IMR-90 (cell line): ENCODE results near the gene STXBP6. TPM values are rescaled to one million over a fixed set of nuclear protein-coding genes. Genes with fewer than 3 reads are reported as not detected.

Experiments used
- ATAC-seq: fragments of 200-7000 bp; cut with Tn5 transposase; 2 replicates; pipeline ENCODE4 v1.9.1; 2020; ENCODE audit warnings: low read depth, mild to moderate bottlenecking, moderate library complexity
- BruUV-seq: library from RNA; stranded (reverse); fragments of 400-500 nt; replicated peaks from 2 replicates; lab custom pipeline; 2021; lab: Mats Ljungman, UMichigan
- CTCF ChIA-PET: fragments of 300-600 bp; formaldehyde crosslinking; extraction: SDS; loops from one replicate; lab custom pipeline; 2021; ENCODE audit warnings: antibody characterized with exemption; lab: Yijun Ruan, JAX
- POLR2A ChIA-PET: fragments of 300-600 bp; sonication (Branson Sonifier 250); formaldehyde crosslinking; loops from one replicate; lab custom pipeline; 2022; ENCODE audit warnings: antibody characterized with exemption; ENCODE audit not compliant: unreplicated experiment; lab: Charles Lee
- DNase-seq: peaks from one replicate; pipeline ENCODE4 v3.0.0; 2013
- H2AFZ ChIP-seq: replicated peaks from 2 replicates; pipeline ENCODE3; 2013; ENCODE audit warnings: low read length, mild to moderate bottlenecking; ENCODE audit not compliant: poor library complexity
- H2AK5ac ChIP-seq: 2 replicates; pipeline ENCODE4 v1.6.1; 2013; ENCODE audit warnings: low read depth, low read length, inconsistent platforms
- H2AK9ac ChIP-seq: replicated peaks from 2 replicates; pipeline ENCODE3; 2013; ENCODE audit warnings: mild to moderate bottlenecking, low read depth, low read length, moderate library complexity; ENCODE audit not compliant: poor library complexity
- H2BK120ac ChIP-seq: 2 replicates; pipeline ENCODE4 v1.6.1; 2013; ENCODE audit warnings: low read depth, low read length, inconsistent platforms
- H2BK15ac ChIP-seq: 3 replicates; pipeline ENCODE4 v1.6.1; 2013; ENCODE audit warnings: low read depth, low read length, inconsistent platforms
- H2BK20ac ChIP-seq: 2 replicates; pipeline ENCODE4 v1.6.1; 2013; ENCODE audit warnings: low read depth, mild to moderate bottlenecking, inconsistent platforms, low read length, moderate library complexity
- H2BK5ac ChIP-seq: 2 replicates; pipeline ENCODE4 v1.6.1; 2013; ENCODE audit warnings: mild to moderate bottlenecking, low read depth, low read length, inconsistent platforms; ENCODE audit not compliant: poor library complexity, severe bottlenecking
- H3K14ac ChIP-seq: replicated peaks from 2 replicates; pipeline ENCODE4 v1.6.1; 2013; ENCODE audit warnings: low read depth, low read length, inconsistent platforms
- H3K18ac ChIP-seq: 2 replicates; pipeline ENCODE4 v1.6.1; 2013; ENCODE audit warnings: low read depth, low read length, control low read depth
- H3K23ac ChIP-seq: 2 replicates; pipeline ENCODE4 v1.6.1; 2013; ENCODE audit warnings: low read depth, low read length, inconsistent platforms
- H3K27ac ChIP-seq: 2 replicates; pipeline ENCODE4 v1.5.1; 2013; ENCODE audit warnings: mild to moderate bottlenecking, control low read depth, low read length; ENCODE audit not compliant: insufficient read depth
- H3K27me3 ChIP-seq: 2 replicates; pipeline ENCODE4 v1.6.1; 2013; ENCODE audit warnings: low read length; ENCODE audit not compliant: control insufficient read depth, insufficient read depth
- H3K36me3 ChIP-seq: 2 replicates; pipeline ENCODE4 v1.6.1; 2013; ENCODE audit warnings: low read length, mixed read lengths; ENCODE audit not compliant: control insufficient read depth, insufficient read depth
- H3K4ac ChIP-seq: 2 replicates; pipeline ENCODE4 v1.6.1; 2013; ENCODE audit warnings: low read depth, low read length, inconsistent platforms
- H3K4me1 ChIP-seq: 2 replicates; pipeline ENCODE4 v1.6.1; 2013; ENCODE audit warnings: low read length, mixed read lengths; ENCODE audit not compliant: control insufficient read depth, insufficient read depth
- H3K4me2 ChIP-seq: 2 replicates; pipeline ENCODE4 v1.6.1; 2013; ENCODE audit warnings: low read depth, mild to moderate bottlenecking, control low read depth, low read length, moderate library complexity
- H3K4me3 ChIP-seq: 2 replicates; pipeline ENCODE4 v1.5.1; 2013; ENCODE audit warnings: low read depth, mild to moderate bottlenecking, control low read depth, low read length, moderate library complexity; ENCODE audit not compliant: insufficient read depth
- H3K56ac ChIP-seq: 2 replicates; pipeline ENCODE4 v1.6.1; 2013; ENCODE audit warnings: low read length, inconsistent platforms; ENCODE audit not compliant: insufficient read depth; ENCODE audit errors: extremely low read depth
- H3K79me1 ChIP-seq, 2 experiments: 2 replicates each; pipeline ENCODE4 v1.6.1; 2013; ENCODE audit warnings: low read length in 2 of 2, inconsistent platforms in 1 of 2, low read depth in 1 of 2
- H3K9ac ChIP-seq: 2 replicates; pipeline ENCODE4 v1.6.1; 2013; ENCODE audit warnings: low read depth, low read length, control low read depth
- H3K9me1 ChIP-seq: 2 replicates; pipeline ENCODE4 v1.6.1; 2013; ENCODE audit warnings: low read length, inconsistent platforms; ENCODE audit not compliant: insufficient read depth
- H3K9me3 ChIP-seq: 2 replicates; pipeline ENCODE4 v1.6.1; 2013; ENCODE audit warnings: low read length; ENCODE audit not compliant: control insufficient read depth, insufficient read depth
- H4K20me1 ChIP-seq: 2 replicates; pipeline ENCODE4 v1.6.1; 2013; ENCODE audit warnings: low read length, inconsistent platforms; ENCODE audit not compliant: insufficient read depth
- H4K5ac ChIP-seq: 2 replicates; pipeline ENCODE4 v1.6.1; 2013; ENCODE audit warnings: mild to moderate bottlenecking, low read depth, low read length, control low read depth
- H4K8ac ChIP-seq, 2 experiments: 2 replicates each; pipeline ENCODE4 v1.6.1; 2013; ENCODE audit warnings: low read depth in 2 of 2, low read length in 2 of 2, control low read depth in 1 of 2, inconsistent platforms in 1 of 2
- H4K91ac ChIP-seq: 2 replicates; pipeline ENCODE4 v1.6.1; 2013; ENCODE audit warnings: low read depth, low read length, inconsistent platforms; ENCODE audit not compliant: insufficient read depth
- CEBPB ChIP-seq: IDR thresholded peaks from 2 replicates; pipeline ENCODE4 v1.6.1; 2012; ENCODE audit warnings: low read depth, low read length, improper control_type of control experiment
- ELK1 ChIP-seq: fragments of 150-350 bp; IDR thresholded peaks from 2 replicates; pipeline ENCODE4 v1.6.1; 2016; ENCODE audit warnings: low read depth, mild to moderate bottlenecking, low read length, moderate library complexity, borderline replicate concordance
- FOS ChIP-seq: fragments of 150-350 bp; IDR thresholded peaks from 2 replicates; pipeline ENCODE4 v1.6.1; 2016; ENCODE audit warnings: low read depth, low read length
- MAFK ChIP-seq: IDR thresholded peaks from 2 replicates; pipeline ENCODE4 v1.6.1; 2012; ENCODE audit warnings: low read depth, low read length, improper control_type of control experiment
- POLR2A ChIP-seq: IDR thresholded peaks from 2 replicates; pipeline ENCODE4 v1.6.1; 2012; ENCODE audit warnings: mild to moderate bottlenecking, low read depth, low read length
- USF2 ChIP-seq: fragments of 150-350 bp; IDR thresholded peaks from 2 replicates; pipeline ENCODE4 v1.6.1; 2017; ENCODE audit warnings: mild to moderate bottlenecking, antibody characterized with exemption, low read length, low read depth
- WGBS, 2 experiments: methylation state at CpG; one replicate each; pipeline versions ENCODE4 v1.1.5 to v1.1.7; 2013; ENCODE audit warnings: missing lambda C conversion rate in 2 of 2; ENCODE audit not compliant: insufficient read length in 1 of 2; ENCODE audit errors: extremely low coverage in 2 of 2; 5-methylcytosine and 5-hydroxymethylcytosine counted together
- dilution Hi-C: fragments of 300-500 bp; cut with HindIII; formaldehyde crosslinking; loops from one replicate; pipeline ENCODE4 v1.14.3; 2018; ENCODE audit warnings: low sequenced_read_pairs; ENCODE audit not compliant: unreplicated experiment
- in situ Hi-C: fragments of 300-500 bp; cut with MboI; formaldehyde crosslinking; loops from 3 replicates; pipeline ENCODE4 v1.14.3; 2019; ENCODE audit warnings: low sequenced_read_pairs, inconsistent platforms, mixed read lengths
- intact Hi-C: fragments of 100-400 bp; cut with micrococcal nuclease; formaldehyde crosslinking; loops from 2 replicates; pipeline ENCODE4 v1.10.0; 2022
- polyA plus RNA-seq, 3 experiments: library from polyadenylated mRNA; depleted of rRNA; stranded (reverse); fragments of >200 nt; gene quantifications; 2 replicates each; pipeline ENCODE4 v1.2.3, GENCODE V29; 2012; ENCODE audit warnings: low replicate concordance in 1 of 3
- total RNA-seq: library from RNA; depleted of rRNA; stranded (reverse); fragments of >200 nt; gene quantifications from 2 replicates; pipeline ENCODE4 v1.2.3, GENCODE V29; 2012

The STXBP6 gene
- total and polyA plus RNA-seq, 2 of the 4 experiments (the other 2 are of a cell fraction): 14.2 to 14.3 TPM

DNA sequence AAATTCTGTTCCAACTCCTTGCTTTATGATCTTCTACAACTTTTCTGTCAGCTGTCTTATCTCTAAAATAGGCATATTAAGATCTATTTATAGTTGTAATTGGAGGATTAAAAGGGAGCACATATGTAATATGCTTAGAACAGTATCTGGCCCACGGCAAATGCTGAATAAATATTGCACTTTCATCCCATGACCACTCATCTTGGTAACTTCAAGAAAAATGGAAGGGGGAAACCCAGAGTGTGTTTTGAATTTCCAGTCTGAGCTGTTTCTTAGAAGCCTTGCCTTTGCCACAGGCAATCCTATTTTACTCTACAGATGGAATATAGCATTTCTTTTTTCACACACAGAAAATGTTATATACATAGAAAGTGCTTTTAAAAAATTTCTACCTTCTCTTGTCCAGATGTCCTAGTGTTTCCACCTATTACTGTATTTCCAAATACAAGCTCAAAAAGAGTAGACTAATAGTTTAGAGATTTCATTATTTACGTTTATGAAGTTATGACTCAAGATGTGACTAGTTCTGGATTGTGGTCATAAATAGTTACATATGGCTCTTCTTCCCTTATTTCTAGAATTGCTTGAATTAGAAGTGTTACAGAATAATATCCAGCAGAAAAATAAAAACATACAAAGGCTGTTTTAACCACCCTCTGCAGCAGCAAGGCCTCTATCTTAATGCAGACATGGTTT lies 6.2 kb upstream of the STXBP6 start:
- peak overlapping the region; percentile 56; the same call in 1 of the 2 replicates for H3K4me2 ChIP-seq
- dilution Hi-C loops: no loop called here
- H4K5ac ChIP-seq: no peak overlapping the region
- H2BK120ac ChIP-seq: no peak overlapping the region
- H3K9me1 ChIP-seq: 0 out of 2 replicates have a peak, but pooled peaks cover 3% of the 10 kb centered on the region
- no peak overlapping the region for H3K23ac ChIP-seq
- H2AK5ac ChIP-seq: no peak overlapping the region
- H4K91ac ChIP-seq: no peak overlapping the region
- ATAC-seq (peak; percentile 90), DNase-seq (peak; percentile 74)
- H2AFZ ChIP-seq: no peak overlapping the region
- no peak overlapping the region for H2BK20ac ChIP-seq
- WGBS, 2 experiments: no CpG with 5 or more reads among the region's 2 CpGs
- H3K18ac ChIP-seq: peak overlapping the region; percentile 14; the same call in 1 of the 2 replicates
- H2BK5ac ChIP-seq: peak overlapping the region; percentile 53
- no peak overlapping the region for H3K27ac ChIP-seq
- H2AK9ac ChIP-seq: no peak overlapping the region
- no peaks in the 10 kb centered on the region for H3K9me3 ChIP-seq
- H4K20me1 ChIP-seq: no peaks in the 10 kb centered on the region
- CTCF ChIA-PET: interaction anchor here (0.7 to 1.6 kb wide), 2 partner anchors 15 to 326 kb away, joined by 3 to 4 read pairs; no protein-coding TSS in a partner anchor
- TF ChIP-seq FOS (peak; percentile 72), USF2 (no peak), ELK1 (no peak), CEBPB (peak; percentile 12; the same call in 1 of the 2 replicates), POLR2A (no peak), MAFK (no peak)
- H3K4me3 ChIP-seq: no peak overlapping the region
- no TSS peak for BruUV-seq
- H3K14ac ChIP-seq: no peak overlapping the region
- peak overlapping the region in 1 of 2 experiments; percentile 51; a peak in 1 of 4 replicates for H4K8ac ChIP-seq
- H3K36me3 ChIP-seq: no peaks in the 10 kb centered on the region
- intact Hi-C loops: no loop called here
- H3K9ac ChIP-seq: no peak overlapping the region
- H3K79me1 ChIP-seq: no peaks in the 10 kb centered on the region
- no peak overlapping the region for H3K4ac ChIP-seq
- no peak overlapping the region for H3K56ac ChIP-seq
- H3K4me1 ChIP-seq: peaks cover 11% of the 10 kb centered on the region
- POLR2A ChIA-PET: interaction anchor here (0.6 kb wide), 1 partner anchor 40 kb away, joined by 3 read pairs; no protein-coding TSS in a partner anchor
- H3K27me3 ChIP-seq: peaks cover 1% of the 10 kb centered on the region
- in situ Hi-C loops: no loop called here
- H2BK15ac ChIP-seq: no peak overlapping the region
